Lower lobe of right lung (tissue), 2 donors: ENCODE data around the gene RYR1. TPM values are rescaled to one million over a fixed set of nuclear protein-coding genes. Genes with fewer than 3 reads are reported as not detected.

Experiments used
- ATAC-seq, 2 donors: fragments of 200-7000 bp; cut with Tn5 transposase; one replicate each; pipeline ENCODE4 v1.9.1; 2020 to 2022; ENCODE audit warnings: mild to moderate bottlenecking in 2 of 2, moderate library complexity in 2 of 2
- DNase-seq: peaks from one replicate; pipeline ENCODE4 v3.0.0-alpha.2; 2020
- H3K27ac ChIP-seq: fragments of 200-600 bp; one replicate; pipeline ENCODE4 v1.8.0; 2022
- H3K27me3 ChIP-seq: fragments of 200-600 bp; one replicate; pipeline ENCODE4 v1.8.0; 2022; ENCODE audit warnings: low read depth
- H3K36me3 ChIP-seq: fragments of 200-600 bp; one replicate; pipeline ENCODE4 v1.8.0; 2022; ENCODE audit warnings: mild to moderate bottlenecking
- H3K4me1 ChIP-seq: fragments of 200-600 bp; one replicate; pipeline ENCODE4 v1.8.0; 2022
- H3K4me3 ChIP-seq: fragments of 200-600 bp; one replicate; pipeline ENCODE4 v1.8.0; 2022; ENCODE audit warnings: mild to moderate bottlenecking
- H3K9me3 ChIP-seq: fragments of 200-600 bp; one replicate; pipeline ENCODE4 v1.8.0; 2022
- intact Hi-C: fragments of 100-400 bp; cut with DNase I; formaldehyde crosslinking; loops from one replicate; pipeline ENCODE4 v1.11.0; 2022
- total RNA-seq: library from RNA; stranded (reverse); fragmentation: NEBNext Ultra II Directional; extraction: Animal tissue kit (Norgen Biotek cat#: 25700); gene quantifications from one replicate; pipeline ENCODE4 v1.2.1, GENCODE V29; 2021
- TF ChIP-seq, protein P1 (sequence below): fragments of 200-600 bp; IDR thresholded peaks from one replicate; pipeline ENCODE4 v1.8.0; 2022; ENCODE audit warnings: antibody characterized with exemption, mild to moderate bottlenecking
- donor health status: DM: no; HTN: yes; CAD: no; lungs with severe emphysema.

Gene RYR1
- total RNA-seq, 1 donor from 2014 or later, result 9.2 TPM

- DNase-seq, result no peak
- intact Hi-C loops, result no loop called here
- no peaks in the 10 kb centered on the region for H3K4me1 ChIP-seq
Observed at GRCh38 chr19:38483016-38483630, 49.6 kb downstream of the RYR1 start.

DNA sequence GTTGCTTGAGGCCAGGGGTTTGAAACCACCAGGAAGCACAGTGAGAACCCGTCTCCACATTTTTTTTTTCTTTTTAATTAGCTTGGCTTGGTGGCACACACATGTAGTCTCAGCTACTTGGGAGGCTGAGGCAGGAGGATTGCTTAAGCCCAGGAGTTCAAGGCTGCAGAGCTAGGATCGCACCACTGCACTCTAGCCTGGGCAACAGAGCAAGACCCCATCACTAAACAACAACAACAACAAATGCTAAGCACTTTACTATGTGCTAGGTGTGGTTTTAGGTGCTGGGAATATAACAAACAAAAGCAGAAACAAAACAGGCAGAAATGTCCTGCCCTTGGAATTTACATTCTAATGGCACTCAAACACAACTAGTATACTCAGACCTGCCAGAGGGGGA, 51.3 kb downstream of the RYR1 start:
- no peaks in the 10 kb centered on the region for H3K4me1 ChIP-seq

More at GRCh38 chr19:38483016-38483630, 49.6 kb downstream of the RYR1 start:
- TF ChIP-seq, protein P1, sequence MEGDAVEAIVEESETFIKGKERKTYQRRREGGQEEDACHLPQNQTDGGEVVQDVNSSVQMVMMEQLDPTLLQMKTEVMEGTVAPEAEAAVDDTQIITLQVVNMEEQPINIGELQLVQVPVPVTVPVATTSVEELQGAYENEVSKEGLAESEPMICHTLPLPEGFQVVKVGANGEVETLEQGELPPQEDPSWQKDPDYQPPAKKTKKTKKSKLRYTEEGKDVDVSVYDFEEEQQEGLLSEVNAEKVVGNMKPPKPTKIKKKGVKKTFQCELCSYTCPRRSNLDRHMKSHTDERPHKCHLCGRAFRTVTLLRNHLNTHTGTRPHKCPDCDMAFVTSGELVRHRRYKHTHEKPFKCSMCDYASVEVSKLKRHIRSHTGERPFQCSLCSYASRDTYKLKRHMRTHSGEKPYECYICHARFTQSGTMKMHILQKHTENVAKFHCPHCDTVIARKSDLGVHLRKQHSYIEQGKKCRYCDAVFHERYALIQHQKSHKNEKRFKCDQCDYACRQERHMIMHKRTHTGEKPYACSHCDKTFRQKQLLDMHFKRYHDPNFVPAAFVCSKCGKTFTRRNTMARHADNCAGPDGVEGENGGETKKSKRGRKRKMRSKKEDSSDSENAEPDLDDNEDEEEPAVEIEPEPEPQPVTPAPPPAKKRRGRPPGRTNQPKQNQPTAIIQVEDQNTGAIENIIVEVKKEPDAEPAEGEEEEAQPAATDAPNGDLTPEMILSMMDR, result no peak
- Histone ChIP-seq H3K36me3 (no peaks in the 10 kb centered on the region), H3K27ac (no peak overlapping the region), H3K9me3 (no peaks in the 10 kb centered on the region), H3K4me3 (no peak overlapping the region), H3K27me3 (no peaks in the 10 kb centered on the region)
- peak in 1 of 2 donors; percentile 25 for ATAC-seq

DNA sequence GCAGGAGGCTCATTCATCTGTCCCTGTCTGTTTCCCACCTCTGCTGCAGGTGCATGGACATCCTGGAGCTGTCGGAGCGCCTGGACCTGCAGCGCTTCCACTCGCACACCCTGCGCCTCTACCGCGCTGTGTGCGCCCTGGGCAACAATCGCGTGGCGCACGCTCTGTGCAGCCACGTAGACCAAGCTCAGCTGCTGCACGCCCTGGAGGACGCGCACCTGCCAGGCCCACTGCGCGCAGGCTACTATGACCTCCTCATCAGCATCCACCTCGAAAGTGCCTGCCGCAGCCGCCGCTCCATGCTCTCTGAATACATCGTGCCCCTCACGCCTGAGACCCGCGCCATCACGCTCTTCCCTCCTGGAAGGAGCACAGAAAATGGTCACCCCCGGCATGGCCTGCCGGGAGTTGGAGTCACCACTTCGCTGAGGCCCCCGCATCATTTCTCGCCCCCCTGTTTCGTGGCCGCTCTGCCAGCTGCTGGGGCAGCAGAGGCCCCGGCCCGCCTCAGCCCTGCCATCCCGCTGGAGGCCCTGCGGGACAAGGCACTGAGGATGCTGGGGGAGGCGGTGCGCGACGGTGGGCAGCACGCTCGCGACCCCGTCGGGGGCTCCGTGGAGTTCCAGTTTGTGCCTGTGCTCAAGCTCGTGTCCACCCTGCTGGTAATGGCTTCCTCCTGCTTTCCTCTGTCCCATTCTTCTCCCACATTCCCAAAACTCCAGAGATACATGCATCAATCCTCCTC, 52.2 kb downstream of the RYR1 start:
- Histone ChIP-seq H3K4me1 (no peaks in the 10 kb centered on the region), H3K27ac (no peak overlapping the region), H3K9me3 (no peaks in the 10 kb centered on the region), H3K36me3 (no peaks in the 10 kb centered on the region), H3K4me3 (no peak overlapping the region), H3K27me3 (no peaks in the 10 kb centered on the region)
- intact Hi-C loops, result no loop called here
- ATAC-seq, result peak in 1 of 2 donors; percentile 11
- DNase-seq, result no peak
- TF ChIP-seq, protein P1, result no peak

More for the DNA sequence above, 51.3 kb downstream of the RYR1 start:
- Histone ChIP-seq H3K27me3 (no peaks in the 10 kb centered on the region), H3K4me3 (no peak overlapping the region), H3K36me3 (no peaks in the 10 kb centered on the region), H3K27ac (no peak overlapping the region), H3K9me3 (no peaks in the 10 kb centered on the region)
- TF ChIP-seq, protein P1, result no peak
- intact Hi-C loops, result no loop called here
- ATAC-seq, result no peak
- no peak for DNase-seq

GRCh38 chr19:38486731-38487336, 53.3 kb downstream of the RYR1 start:
- no peak for ATAC-seq
- no peak overlapping the region for H3K4me3 ChIP-seq
- no peaks in the 10 kb centered on the region for H3K9me3 ChIP-seq
- no peaks in the 10 kb centered on the region for H3K36me3 ChIP-seq
- H3K4me1 ChIP-seq, result no peaks in the 10 kb centered on the region
- no peaks in the 10 kb centered on the region for H3K27me3 ChIP-seq
- intact Hi-C loops, result no loop called here
- no peak overlapping the region for H3K27ac ChIP-seq
- TF ChIP-seq, protein P1, result no peak
- no peak for DNase-seq

DNA sequence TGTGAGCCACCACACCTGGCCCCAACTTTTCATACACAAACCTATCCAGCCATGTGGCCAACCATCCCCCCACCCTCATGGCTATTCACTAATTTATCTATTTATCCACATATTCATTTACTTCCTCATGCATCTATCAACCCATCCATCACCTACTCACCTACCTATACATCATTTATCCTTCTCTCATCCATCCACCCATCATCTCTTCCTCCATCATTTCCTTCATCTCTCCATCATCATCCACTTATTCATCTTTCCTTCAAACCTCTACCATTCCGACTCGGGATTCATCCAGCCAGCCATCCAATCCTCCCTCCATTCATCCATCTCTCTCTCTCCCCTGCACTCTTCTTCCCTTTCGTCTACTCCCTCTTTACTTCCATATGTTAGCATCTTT, 54.6 kb downstream of the RYR1 start:
- no peaks in the 10 kb centered on the region for H3K4me1 ChIP-seq
- intact Hi-C loops, result no loop called here
- ATAC-seq (no peak), DNase-seq (no peak)
- H3K27ac ChIP-seq, result no peak overlapping the region
- no peaks in the 10 kb centered on the region for H3K36me3 ChIP-seq
- no peak overlapping the region for H3K4me3 ChIP-seq
- H3K27me3 ChIP-seq, result no peaks in the 10 kb centered on the region
- no peaks in the 10 kb centered on the region for H3K9me3 ChIP-seq
- TF ChIP-seq, protein P1, result no peak
